ENCODE data around the gene ST3GAL4. TPM values are rescaled to one million over a fixed set of nuclear protein-coding genes. Genes with fewer than 3 reads are reported as not detected.

The ST3GAL4 gene
- total and polyA plus RNA-seq, 9 of the 15 experiments (the other 6 are each of a cell fraction or from before 2014, with no cell fraction given) = 0.27 to 22.9 (median 10.5) TPM

- BruUV-seq (replicated peaks) = no TSS peak
- FAIRE-seq = no peak
Observed at GRCh38 chr11:126400479-126400878, 45.0 kb downstream of the ST3GAL4 start.

More at GRCh38 chr11:126400479-126400878, 45.0 kb downstream of the ST3GAL4 start:
- H3K27ac ChIP-seq (ENCODE audit: extremely low read depth, low read depth, low read length) = no peak overlapping the region
- no peak for TF ChIP-seq ETS2 (tag; IDR thresholded peaks at IDR 0.05; ENCODE audit: borderline replicate concordance, poor library complexity, severe bottlenecking)
- no peak for TF ChIP-seq ZBTB12 (CRISPR knock-in tag; IDR thresholded peaks at IDR 0.05)
- TF ChIP-seq HLTF (IDR thresholded peaks at IDR 0.05) = no peak
- no peak for TF ChIP-seq NFIX (CRISPR knock-in tag; IDR thresholded peaks at IDR 0.05; ENCODE audit: low read depth)
- H3K9me3 ChIP-seq (replicated peaks; ENCODE audit: control insufficient read depth, insufficient read depth, low read depth, low read length) = no peaks in the 10 kb centered on the region
- no peaks in the 10 kb centered on the region for H3K4me1 ChIP-seq (replicated peaks in 1 of 2; ENCODE audit: control insufficient read depth in 2 of 2, insufficient read depth in 2 of 2, low read length in 2 of 2)
- peaks cover 14% of the 10 kb centered on the region; the same call in 1 of the 2 replicates for H4K20me1 ChIP-seq (replicated peaks; ENCODE audit: control insufficient read depth, insufficient read depth, low read length)
- no peak for DNase-seq (ENCODE audit: extremely low read depth in 1 of 4, low spot score in 3 of 4)
- H3K27me3 ChIP-seq (ENCODE audit: control insufficient read depth in 2 of 2, insufficient read depth in 2 of 2, low read length in 2 of 2) = no peaks in the 10 kb centered on the region
- ATAC-seq = no peak
- no peaks in the 10 kb centered on the region for H3K36me3 ChIP-seq (ENCODE audit: control insufficient read depth, insufficient read depth, low read length)
- H3K4me2 ChIP-seq (ENCODE audit: insufficient read depth, low read length) = no peak overlapping the region
- H2AFZ ChIP-seq (ENCODE audit: low read depth, low read length) = no peak overlapping the region
- intact Hi-C loops (cut with micrococcal nuclease) = no loop called here
- in situ Hi-C loops (cut with MboI) = loop anchor here (25.0 kb wide), 1 partner anchor 88 kb away; the partner anchor contains the start of gene DCPS
- WGBS (ENCODE audit: insufficient coverage, low coverage, missing lambda C conversion rate) = 46% methylated on average over 6 of the region's 6 CpGs
- H3K79me2 ChIP-seq (ENCODE audit: control insufficient read depth, insufficient read depth, low read length) = no peaks in the 10 kb centered on the region
- no peaks in the 10 kb centered on the region for H3K9me1 ChIP-seq (ENCODE audit: control insufficient read depth, insufficient read depth, low read length)
- ChIA-PET CTCF (ENCODE audit: low intra/inter-chr PET ratio) (no interaction called here), POLR2A (interaction anchor here (0.6 kb wide), 1 partner anchor 307 kb away, joined by 4 read pairs; no protein-coding TSS in a partner anchor)
- no peak overlapping the region for H3K4me3 ChIP-seq
- H3K9ac ChIP-seq (ENCODE audit: insufficient read depth in 1 of 2, low read depth in 2 of 2, low read length in 2 of 2) = no peak overlapping the region

Measured in K562 (cell line).